Measurements from ENCODE around the gene C13orf42. TPM values are rescaled to one million over a fixed set of nuclear protein-coding genes. Genes with fewer than 3 reads are reported as not detected.
"Not testable (repeated sequence)": the region's sequence is repeated elsewhere in the genome, so short reads cannot be mapped to it uniquely, and the experiment has no call there.

The C13orf42 gene
- total RNA-seq, 1 donor from 2014 or later, result not detected

GRCh38 chr13:51096131-51096530 lies 14.9 kb downstream of the C13orf42 start:
- no peak overlapping the region for H3K27ac Mint-ChIP-seq
- no peaks in the 10 kb centered on the region for H3K36me3 Mint-ChIP-seq
- no peak overlapping the region for H3K4me3 Mint-ChIP-seq
- DNase-seq (ENCODE audit: extremely low spot score, unreplicated experiment), result no peak
- peaks cover 4% of the 10 kb centered on the region for H3K9me3 Mint-ChIP-seq
- H3K27me3 Mint-ChIP-seq, result no peaks in the 10 kb centered on the region
- H3K4me1 Mint-ChIP-seq (ENCODE audit: unreplicated experiment), result no peaks in the 10 kb centered on the region
- TF ChIP-seq, protein P1, sequence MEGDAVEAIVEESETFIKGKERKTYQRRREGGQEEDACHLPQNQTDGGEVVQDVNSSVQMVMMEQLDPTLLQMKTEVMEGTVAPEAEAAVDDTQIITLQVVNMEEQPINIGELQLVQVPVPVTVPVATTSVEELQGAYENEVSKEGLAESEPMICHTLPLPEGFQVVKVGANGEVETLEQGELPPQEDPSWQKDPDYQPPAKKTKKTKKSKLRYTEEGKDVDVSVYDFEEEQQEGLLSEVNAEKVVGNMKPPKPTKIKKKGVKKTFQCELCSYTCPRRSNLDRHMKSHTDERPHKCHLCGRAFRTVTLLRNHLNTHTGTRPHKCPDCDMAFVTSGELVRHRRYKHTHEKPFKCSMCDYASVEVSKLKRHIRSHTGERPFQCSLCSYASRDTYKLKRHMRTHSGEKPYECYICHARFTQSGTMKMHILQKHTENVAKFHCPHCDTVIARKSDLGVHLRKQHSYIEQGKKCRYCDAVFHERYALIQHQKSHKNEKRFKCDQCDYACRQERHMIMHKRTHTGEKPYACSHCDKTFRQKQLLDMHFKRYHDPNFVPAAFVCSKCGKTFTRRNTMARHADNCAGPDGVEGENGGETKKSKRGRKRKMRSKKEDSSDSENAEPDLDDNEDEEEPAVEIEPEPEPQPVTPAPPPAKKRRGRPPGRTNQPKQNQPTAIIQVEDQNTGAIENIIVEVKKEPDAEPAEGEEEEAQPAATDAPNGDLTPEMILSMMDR (conservative IDR thresholded peaks at IDR 0.05), result no peak

DNA sequence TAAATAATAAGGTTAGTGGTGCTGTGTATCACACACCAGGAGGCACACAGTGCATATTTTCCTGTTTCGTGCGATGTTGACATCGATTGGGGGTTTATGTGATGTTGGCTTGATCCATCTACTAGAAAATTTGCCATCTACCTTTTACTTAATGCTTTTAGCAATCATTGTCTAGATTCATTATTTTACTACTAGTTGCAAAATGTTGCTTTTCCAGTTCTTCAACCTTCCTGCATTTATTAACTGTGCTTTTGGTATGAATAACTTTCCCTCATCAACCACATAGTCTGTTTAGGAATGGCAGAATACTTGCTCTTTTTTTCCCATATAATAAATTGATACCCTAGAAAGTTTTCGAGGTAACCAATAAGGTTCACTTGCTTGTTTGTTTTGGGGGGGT lies 17.5 kb downstream of the C13orf42 start:
- Mint-ChIP-seq H3K27ac (no peak overlapping the region), H3K36me3 (no peaks in the 10 kb centered on the region), H3K27me3 (no peaks in the 10 kb centered on the region), H3K4me3 (no peak overlapping the region), H3K4me1 (ENCODE audit: unreplicated experiment) (no peaks in the 10 kb centered on the region), H3K9me3 (peaks cover 4% of the 10 kb centered on the region)
- TF ChIP-seq, protein P1 (conservative IDR thresholded peaks at IDR 0.05), result no peak
- no peak for DNase-seq (ENCODE audit: extremely low spot score, unreplicated experiment)

DNA sequence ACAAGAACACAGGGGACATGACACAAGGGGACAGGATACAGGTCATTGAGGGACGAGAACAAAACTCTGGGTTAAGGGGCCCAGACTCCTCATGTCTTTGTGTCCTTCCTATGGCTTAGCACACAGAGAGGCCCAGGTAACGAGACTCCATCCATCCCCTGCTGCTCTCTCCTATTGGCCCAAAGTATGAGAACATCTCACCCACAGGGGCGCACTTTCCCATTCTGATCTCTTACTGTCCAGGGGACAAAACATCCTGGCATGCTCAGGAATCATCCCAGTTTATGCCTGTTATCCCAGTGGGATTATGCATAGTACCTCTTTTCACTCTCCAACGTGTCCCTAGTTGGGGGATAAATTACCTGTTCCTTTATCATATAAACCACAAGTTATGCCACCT lies 19.2 kb downstream of the C13orf42 start:
- H3K9me3 Mint-ChIP-seq, result peaks cover 4% of the 10 kb centered on the region
- H3K4me1 Mint-ChIP-seq (ENCODE audit: unreplicated experiment), result no peaks in the 10 kb centered on the region
- H3K27me3 Mint-ChIP-seq, result no peaks in the 10 kb centered on the region
- no peak for DNase-seq (ENCODE audit: extremely low spot score, unreplicated experiment)
- TF ChIP-seq, protein P1 (conservative IDR thresholded peaks at IDR 0.05), result no peak
- no peaks in the 10 kb centered on the region for H3K36me3 Mint-ChIP-seq
- no peak overlapping the region for H3K27ac Mint-ChIP-seq
- H3K4me3 Mint-ChIP-seq, result no peak overlapping the region

GRCh38 chr13:51083706-51084105 lies 27.4 kb downstream of the C13orf42 start:
- Mint-ChIP-seq H3K4me1 (ENCODE audit: unreplicated experiment) (no peaks in the 10 kb centered on the region), H3K36me3 (no peaks in the 10 kb centered on the region), H3K9me3 (no peaks in the 10 kb centered on the region), H3K4me3 (no peak overlapping the region), H3K27ac (no peak overlapping the region), H3K27me3 (no peaks in the 10 kb centered on the region)
- DNase-seq (ENCODE audit: extremely low spot score, unreplicated experiment), result no peak
- TF ChIP-seq, protein P1 (conservative IDR thresholded peaks at IDR 0.05), result no peak

DNA sequence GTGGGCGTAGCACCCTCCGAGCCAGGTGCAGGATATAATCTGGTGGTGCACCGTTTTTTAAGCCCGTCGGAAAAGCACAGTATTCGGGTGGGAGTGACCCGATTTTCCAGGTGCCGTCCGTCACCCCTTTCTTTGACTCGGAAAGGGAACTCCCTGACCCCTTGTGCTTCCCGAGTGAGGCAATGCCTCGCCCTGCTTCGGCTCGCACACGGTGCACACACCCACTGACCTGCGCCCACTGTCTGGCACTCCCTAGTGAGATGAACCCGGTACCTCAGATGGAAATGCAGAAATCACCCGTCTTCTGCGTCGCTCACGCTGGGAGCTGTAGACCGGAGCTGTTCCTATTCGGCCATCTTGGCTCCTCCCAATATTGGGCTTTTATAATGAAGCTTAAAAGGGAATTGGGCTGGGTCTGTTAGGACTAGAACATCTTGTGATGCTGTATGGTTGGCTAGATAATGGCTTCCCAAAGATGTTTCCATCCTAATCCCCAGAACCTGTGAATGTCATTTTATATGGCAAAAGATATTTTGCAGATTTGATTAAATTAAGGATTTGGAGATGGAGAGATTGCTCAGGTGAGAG lies 30.5 kb downstream of the C13orf42 start:
- DNase-seq (ENCODE audit: extremely low spot score, unreplicated experiment); H3K4me1 Mint-ChIP-seq (ENCODE audit: unreplicated experiment); H3K27ac Mint-ChIP-seq; H3K36me3 Mint-ChIP-seq; H3K9me3 Mint-ChIP-seq; H3K27me3 Mint-ChIP-seq; H3K4me3 Mint-ChIP-seq: not testable (repeated sequence)

DNA sequence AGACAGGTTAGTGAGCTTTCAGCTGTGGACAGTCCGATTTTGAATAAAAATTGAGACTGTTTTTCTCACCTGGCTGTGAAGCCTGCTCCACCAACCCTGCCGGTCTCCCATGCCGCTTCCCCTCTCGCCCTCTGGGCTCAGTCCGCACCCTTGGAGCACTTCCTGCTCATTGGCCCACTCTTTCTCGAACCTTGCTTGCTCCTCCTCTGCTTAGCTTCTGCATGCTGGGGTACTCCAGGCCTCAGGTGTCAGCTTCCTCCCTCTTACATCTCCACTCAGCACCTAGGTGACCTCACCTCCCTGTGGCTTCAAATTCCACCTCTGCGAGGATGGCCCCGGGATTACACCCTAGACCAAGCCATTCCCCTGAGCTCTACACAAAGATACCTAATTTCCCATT lies 39.6 kb downstream of the C13orf42 start:
- Mint-ChIP-seq H3K27me3 (peaks cover 4% of the 10 kb centered on the region), H3K4me3 (no peak overlapping the region), H3K36me3 (no peaks in the 10 kb centered on the region), H3K9me3 (no peaks in the 10 kb centered on the region), H3K27ac (peak overlapping the region; percentile 32), H3K4me1 (ENCODE audit: unreplicated experiment) (peaks cover 10% of the 10 kb centered on the region)
- DNase-seq (ENCODE audit: extremely low spot score, unreplicated experiment), result no peak
- TF ChIP-seq, protein P1 (conservative IDR thresholded peaks at IDR 0.05), result no peak
